A673 (cell line): ENCODE measurements around the gene PIN4. TPM values are rescaled to one million over a fixed set of nuclear protein-coding genes. Genes with fewer than 3 reads are reported as not detected.

Source experiments
- BruUV-seq: library from RNA; stranded (reverse); fragments of 400-500 nt; replicated peaks from 2 replicates; lab custom pipeline; 2021; lab: Mats Ljungman, UMichigan
- CTCF ChIA-PET: fragments of 300-600 bp; sonication (Branson Sonifier 250); formaldehyde crosslinking; loops from one replicate; lab custom pipeline; 2022; ENCODE audit warnings: antibody characterized with exemption; lab: Charles Lee
- POLR2A ChIA-PET: fragments of 300-600 bp; sonication (Branson Sonifier 250); formaldehyde crosslinking; loops from one replicate; lab custom pipeline; 2022; ENCODE audit warnings: antibody characterized with exemption; ENCODE audit not compliant: low non-redundant PET; lab: Charles Lee
- DNase-seq: peaks from one replicate; pipeline ENCODE4 v3.0.0-alpha.2; 2015; ENCODE audit warnings: low spot score
- H3K27ac ChIP-seq: fragments of 200-600 bp; sonication (generic); 2 replicates; pipeline ENCODE4 v1.5.1; 2016; ENCODE audit warnings: mixed run types, low read depth, mild to moderate bottlenecking, mixed read lengths, antibody characterized with exemption, low read length; ENCODE audit not compliant: poor library complexity, severe bottlenecking
- H3K27me3 ChIP-seq: fragments of 200-600 bp; sonication (generic); replicated peaks from 2 replicates; pipeline ENCODE4 v1.6.1; 2017; ENCODE audit warnings: mixed run types, low read depth, mild to moderate bottlenecking, mixed read lengths, antibody characterized with exemption, low read length; ENCODE audit not compliant: insufficient read depth, poor library complexity
- H3K36me3 ChIP-seq: fragments of 200-600 bp; sonication (generic); 2 replicates; pipeline ENCODE4 v1.6.1; 2016; ENCODE audit warnings: mixed run types, mild to moderate bottlenecking, mixed read lengths, antibody characterized with exemption, low read length; ENCODE audit not compliant: insufficient read depth, poor library complexity, severe bottlenecking
- H3K4me1 ChIP-seq: fragments of 200-600 bp; sonication (generic); 2 replicates; pipeline ENCODE4 v1.6.1; 2017; ENCODE audit warnings: mixed run types, mild to moderate bottlenecking, mixed read lengths, antibody characterized with exemption, low read length; ENCODE audit not compliant: insufficient read depth, poor library complexity, severe bottlenecking
- H3K4me3 ChIP-seq: fragments of 200-600 bp; sonication (generic); 2 replicates; pipeline ENCODE4 v1.5.1; 2016; ENCODE audit warnings: low read depth, mixed run types, mild to moderate bottlenecking, mixed read lengths, low read length; ENCODE audit not compliant: poor library complexity, severe bottlenecking
- H3K9me3 ChIP-seq: fragments of 200-600 bp; sonication (generic); 2 replicates; pipeline ENCODE4 v1.6.1; 2016; ENCODE audit warnings: mixed run types, low read depth, mild to moderate bottlenecking, mixed read lengths, antibody characterized with exemption, low read length; ENCODE audit not compliant: poor library complexity, severe bottlenecking
- EZH2 ChIP-seq: fragments of 200-600 bp; sonication (generic); IDR thresholded peaks from 2 replicates; pipeline ENCODE4 v1.6.1; 2017; ENCODE audit warnings: borderline replicate concordance, low read depth, mild to moderate bottlenecking, mixed read lengths, antibody characterized with exemption, low read length; ENCODE audit not compliant: poor library complexity, severe bottlenecking
- intact Hi-C: fragments of 100-400 bp; cut with micrococcal nuclease; formaldehyde crosslinking; loops from one replicate; pipeline ENCODE4 v1.10.0; 2022; ENCODE audit not compliant: unreplicated experiment
- total RNA-seq: library from RNA; stranded (reverse); gene quantifications from 2 replicates; pipeline ENCODE4 v1.2.3, GENCODE V29; 2021
- TF ChIP-seq, protein P1 (sequence below): fragments of 300-800, 200-600 bp; sonication (generic); conservative IDR thresholded peaks from 2 replicates; pipeline ENCODE4 v1.5.1; 2017; ENCODE audit warnings: low read depth, mild to moderate bottlenecking, antibody characterized with exemption, low read length, moderate library complexity, mixed read lengths

The PIN4 gene
- total RNA-seq, 1 experiment from 2014 or later, result 20.0 TPM

DNA sequence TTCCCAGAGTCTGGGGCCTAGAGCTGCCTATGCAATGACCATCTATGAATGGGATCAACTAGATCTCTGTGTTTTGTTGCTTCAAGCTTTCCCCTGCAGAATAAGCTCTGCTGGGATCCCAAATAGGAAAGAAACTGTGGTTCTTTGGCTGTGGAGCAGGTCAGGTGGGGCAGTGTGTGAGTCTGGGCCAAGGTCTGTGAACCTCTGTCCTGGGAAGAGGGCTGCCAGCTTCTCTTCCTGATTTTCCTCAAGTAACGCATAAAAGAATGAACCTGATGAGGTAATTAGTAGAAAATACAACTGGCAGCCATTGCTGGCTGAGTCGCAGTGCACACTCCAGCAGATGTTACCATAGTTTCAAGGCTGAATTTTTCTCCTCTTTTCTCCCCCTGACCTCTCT is 4.6 kb upstream of the PIN4 start:
- TF ChIP-seq, protein P1, sequence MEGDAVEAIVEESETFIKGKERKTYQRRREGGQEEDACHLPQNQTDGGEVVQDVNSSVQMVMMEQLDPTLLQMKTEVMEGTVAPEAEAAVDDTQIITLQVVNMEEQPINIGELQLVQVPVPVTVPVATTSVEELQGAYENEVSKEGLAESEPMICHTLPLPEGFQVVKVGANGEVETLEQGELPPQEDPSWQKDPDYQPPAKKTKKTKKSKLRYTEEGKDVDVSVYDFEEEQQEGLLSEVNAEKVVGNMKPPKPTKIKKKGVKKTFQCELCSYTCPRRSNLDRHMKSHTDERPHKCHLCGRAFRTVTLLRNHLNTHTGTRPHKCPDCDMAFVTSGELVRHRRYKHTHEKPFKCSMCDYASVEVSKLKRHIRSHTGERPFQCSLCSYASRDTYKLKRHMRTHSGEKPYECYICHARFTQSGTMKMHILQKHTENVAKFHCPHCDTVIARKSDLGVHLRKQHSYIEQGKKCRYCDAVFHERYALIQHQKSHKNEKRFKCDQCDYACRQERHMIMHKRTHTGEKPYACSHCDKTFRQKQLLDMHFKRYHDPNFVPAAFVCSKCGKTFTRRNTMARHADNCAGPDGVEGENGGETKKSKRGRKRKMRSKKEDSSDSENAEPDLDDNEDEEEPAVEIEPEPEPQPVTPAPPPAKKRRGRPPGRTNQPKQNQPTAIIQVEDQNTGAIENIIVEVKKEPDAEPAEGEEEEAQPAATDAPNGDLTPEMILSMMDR, result no peak
- TF ChIP-seq EZH2, result no peak
- DNase-seq, result no peak
- no TSS peak for BruUV-seq
- no peaks in the 10 kb centered on the region for H3K36me3 ChIP-seq
- no peak overlapping the region for H3K4me3 ChIP-seq
- no peaks in the 10 kb centered on the region for H3K9me3 ChIP-seq
- H3K27me3 ChIP-seq, result no peaks in the 10 kb centered on the region
- intact Hi-C loops, result no loop called here
- CTCF ChIA-PET, result no interaction called here
- no peak overlapping the region for H3K27ac ChIP-seq
- H3K4me1 ChIP-seq, result no peaks in the 10 kb centered on the region
- POLR2A ChIA-PET, result no interaction called here

GRCh38 chrX:72180539-72180938 is 1.0 kb upstream of the PIN4 start:
- peak overlapping the region; percentile 61 for H3K4me3 ChIP-seq
- H3K9me3 ChIP-seq, result no peaks in the 10 kb centered on the region
- DNase-seq, result no peak
- H3K36me3 ChIP-seq, result no peaks in the 10 kb centered on the region
- intact Hi-C loops, result no loop called here
- no peaks in the 10 kb centered on the region for H3K4me1 ChIP-seq
- H3K27me3 ChIP-seq, result no peaks in the 10 kb centered on the region
- BruUV-seq, result no TSS peak
- POLR2A ChIA-PET, result no interaction called here
- peak overlapping the region; percentile 85 for H3K27ac ChIP-seq
- CTCF ChIA-PET, result no interaction called here
- no peak for TF ChIP-seq EZH2
- TF ChIP-seq, protein P1, result no peak

- peak overlapping the region; percentile 61 for H3K4me3 ChIP-seq
- POLR2A ChIA-PET, result no interaction called here
These were observed 1.4 kb downstream of the PIN4 start for GRCh38 chrX:72182924-72183323.

More at GRCh38 chrX:72182924-72183323, 1.4 kb downstream of the PIN4 start:
- intact Hi-C loops, result no loop called here
- H3K9me3 ChIP-seq, result no peaks in the 10 kb centered on the region
- no TSS peak for BruUV-seq
- TF ChIP-seq, protein P1, result no peak
- TF ChIP-seq EZH2, result no peak
- H3K4me1 ChIP-seq, result no peaks in the 10 kb centered on the region
- H3K36me3 ChIP-seq, result peaks cover 6% of the 10 kb centered on the region
- DNase-seq, result no peak
- CTCF ChIA-PET, result no interaction called here
- no peak overlapping the region for H3K27ac ChIP-seq
- no peaks in the 10 kb centered on the region for H3K27me3 ChIP-seq
